Transverse colon (tissue), 4 donors: Measurements from ENCODE around the gene ECHS1.

Experiments
- CTCF ChIP-seq, 5 experiments: fragments of 200-600 bp in 3 of 5; fragments of 450-650 bp in 2 of 5; sonication (generic) in 3 of 5; IDR thresholded peaks; 1 replicate in 2 of 5; 2 replicates in 3 of 5; pipeline ENCODE4 v1.5.1; 2016 to 2017; ENCODE audit warnings: antibody characterized with exemption in 5 of 5, inconsistent platforms in 3 of 5, mild to moderate bottlenecking in 2 of 5, moderate library complexity in 1 of 5
- EP300 ChIP-seq: sonication (generic); formaldehyde crosslinking; IDR thresholded peaks from one replicate; pipeline ENCODE4 v1.6.1; 2017; ENCODE audit warnings: antibody characterized with exemption, low read depth
- POLR2A ChIP-seq: fragments of 450-650 bp; IDR thresholded peaks from one replicate; pipeline ENCODE4 v1.6.1; 2016; ENCODE audit warnings: antibody characterized with exemption, mild to moderate bottlenecking, moderate library complexity
- POLR2AphosphoS5 ChIP-seq, 3 donors: sonication (generic); formaldehyde crosslinking; IDR thresholded peaks; one replicate each; pipeline ENCODE4 v1.6.1; 2016; ENCODE audit warnings: antibody characterized with exemption in 3 of 3

DNA sequence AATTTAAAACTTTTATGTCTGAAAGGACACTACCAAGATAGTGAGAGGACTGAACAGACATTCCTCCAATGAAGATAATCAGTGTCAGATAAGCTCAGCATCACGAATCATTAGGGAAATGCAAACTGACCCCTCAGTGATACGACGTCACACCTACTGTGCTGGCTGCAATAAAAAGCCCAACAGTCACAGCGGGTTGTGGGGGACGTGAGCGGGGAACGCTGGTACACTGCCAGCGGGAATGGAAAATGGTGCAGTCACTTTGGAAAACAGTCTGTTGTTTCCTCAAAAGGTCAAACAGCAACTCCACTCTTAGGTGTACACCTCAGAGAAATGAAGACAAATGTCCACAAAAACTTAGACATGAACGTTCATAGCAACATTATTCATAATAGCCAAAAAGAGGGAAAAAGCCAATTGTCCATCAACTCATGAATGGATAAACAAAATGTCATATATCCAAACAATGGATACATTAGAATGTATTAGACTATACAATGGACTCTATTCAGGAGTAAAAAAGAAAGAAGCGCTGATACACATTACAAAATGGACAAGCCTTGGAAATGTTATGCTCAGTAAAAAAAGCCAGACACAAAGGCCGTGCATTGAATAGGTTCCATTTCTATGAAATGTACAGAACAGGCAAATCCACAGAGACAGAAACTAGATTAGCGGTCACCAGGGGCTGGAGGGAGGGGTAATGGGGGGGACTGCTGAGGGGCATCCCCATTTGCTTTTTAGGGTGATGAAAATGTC, 2.4 kb upstream of the ECHS1 start:
- TF ChIP-seq CTCF (IDR thresholded peaks at IDR 0.05) (no peak), POLR2A (no peak), EP300 (no peak), POLR2AphosphoS5 (IDR thresholded peaks at IDR 0.05) (no peak)
